HCT116 (cell line): Measurements from ENCODE around the gene CAPSL.

ENCODE experiments used
- CBX3 ChIP-seq: IDR thresholded peaks from 2 replicates; pipeline ENCODE4 v1.6.1; 2012; ENCODE audit warnings: low read depth
- EZH2 ChIP-seq: fragments of 200-600 bp; sonication (generic); IDR thresholded peaks from 2 replicates; pipeline ENCODE4 v1.6.1; 2017; ENCODE audit warnings: antibody characterized with exemption, mixed run types
- FOSL1 ChIP-seq: IDR thresholded peaks from 2 replicates; pipeline ENCODE4 v1.6.1; 2012; ENCODE audit warnings: low read depth
- POLR2A ChIP-seq: IDR thresholded peaks from 2 replicates; pipeline ENCODE4 v1.7.0; 2011; ENCODE audit warnings: borderline replicate concordance; ENCODE audit not compliant: insufficient read depth, insufficient read length; ENCODE audit errors: extremely low read depth
- REST ChIP-seq: IDR thresholded peaks from 2 replicates; pipeline ENCODE4 v1.6.1; 2012; ENCODE audit warnings: low read depth
- TF ChIP-seq, protein P1 (sequence below), 3 experiments: fragments of 200-600 bp in 1 of 3; sonication (generic) in 1 of 3; IDR thresholded peaks in 2 of 3; conservative IDR thresholded peaks in 1 of 3; 2 replicates each; pipeline ENCODE4 v1.5.1; 2012 to 2017; ENCODE audit warnings: low read depth in 2 of 3, low read length in 2 of 3, antibody characterized with exemption in 1 of 3, borderline replicate concordance in 1 of 3, control low read depth in 1 of 3, mild to moderate bottlenecking in 1 of 3, mixed read lengths in 1 of 3, mixed run types in 1 of 3, moderate library complexity in 1 of 3; ENCODE audit not compliant: insufficient read depth in 1 of 3
- TF ChIP-seq, protein P2 (sequence below): IDR thresholded peaks from 2 replicates; pipeline ENCODE4 v1.6.1; 2011; ENCODE audit warnings: mild to moderate bottlenecking, low read length, moderate library complexity; ENCODE audit not compliant: insufficient replicate concordance; ENCODE audit errors: extremely low read depth

GRCh38 chr5:35886381-35886780 is 52.0 kb downstream of the CAPSL start:
- TF ChIP-seq EZH2 (no peak), REST (no peak), POLR2A (no peak), FOSL1 (no peak), CBX3 (no peak)
- TF ChIP-seq, protein P1, sequence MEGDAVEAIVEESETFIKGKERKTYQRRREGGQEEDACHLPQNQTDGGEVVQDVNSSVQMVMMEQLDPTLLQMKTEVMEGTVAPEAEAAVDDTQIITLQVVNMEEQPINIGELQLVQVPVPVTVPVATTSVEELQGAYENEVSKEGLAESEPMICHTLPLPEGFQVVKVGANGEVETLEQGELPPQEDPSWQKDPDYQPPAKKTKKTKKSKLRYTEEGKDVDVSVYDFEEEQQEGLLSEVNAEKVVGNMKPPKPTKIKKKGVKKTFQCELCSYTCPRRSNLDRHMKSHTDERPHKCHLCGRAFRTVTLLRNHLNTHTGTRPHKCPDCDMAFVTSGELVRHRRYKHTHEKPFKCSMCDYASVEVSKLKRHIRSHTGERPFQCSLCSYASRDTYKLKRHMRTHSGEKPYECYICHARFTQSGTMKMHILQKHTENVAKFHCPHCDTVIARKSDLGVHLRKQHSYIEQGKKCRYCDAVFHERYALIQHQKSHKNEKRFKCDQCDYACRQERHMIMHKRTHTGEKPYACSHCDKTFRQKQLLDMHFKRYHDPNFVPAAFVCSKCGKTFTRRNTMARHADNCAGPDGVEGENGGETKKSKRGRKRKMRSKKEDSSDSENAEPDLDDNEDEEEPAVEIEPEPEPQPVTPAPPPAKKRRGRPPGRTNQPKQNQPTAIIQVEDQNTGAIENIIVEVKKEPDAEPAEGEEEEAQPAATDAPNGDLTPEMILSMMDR (IDR thresholded peaks at IDR 0.05 in 2 of 3, conservative IDR thresholded peaks at IDR 0.05 in 1 of 3; ENCODE audit: borderline replicate concordance in 1 of 3, insufficient read depth in 1 of 3, low read depth in 2 of 3, low read length in 2 of 3), result no peak
- TF ChIP-seq, protein P2, sequence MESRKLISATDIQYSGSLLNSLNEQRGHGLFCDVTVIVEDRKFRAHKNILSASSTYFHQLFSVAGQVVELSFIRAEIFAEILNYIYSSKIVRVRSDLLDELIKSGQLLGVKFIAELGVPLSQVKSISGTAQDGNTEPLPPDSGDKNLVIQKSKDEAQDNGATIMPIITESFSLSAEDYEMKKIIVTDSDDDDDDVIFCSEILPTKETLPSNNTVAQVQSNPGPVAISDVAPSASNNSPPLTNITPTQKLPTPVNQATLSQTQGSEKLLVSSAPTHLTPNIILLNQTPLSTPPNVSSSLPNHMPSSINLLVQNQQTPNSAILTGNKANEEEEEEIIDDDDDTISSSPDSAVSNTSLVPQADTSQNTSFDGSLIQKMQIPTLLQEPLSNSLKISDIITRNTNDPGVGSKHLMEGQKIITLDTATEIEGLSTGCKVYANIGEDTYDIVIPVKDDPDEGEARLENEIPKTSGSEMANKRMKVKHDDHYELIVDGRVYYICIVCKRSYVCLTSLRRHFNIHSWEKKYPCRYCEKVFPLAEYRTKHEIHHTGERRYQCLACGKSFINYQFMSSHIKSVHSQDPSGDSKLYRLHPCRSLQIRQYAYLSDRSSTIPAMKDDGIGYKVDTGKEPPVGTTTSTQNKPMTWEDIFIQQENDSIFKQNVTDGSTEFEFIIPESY, result no peak
